ENCODE measurements around the gene PIP5KL1.
"Not testable (repeated sequence)": the region's sequence is repeated elsewhere in the genome, so short reads cannot be mapped to it uniquely, and the experiment has no call there.

Gene PIP5KL1

GRCh38 chr9:127884976-127885490, 45.5 kb downstream of the PIP5KL1 start:
- Histone ChIP-seq H3K4me2 (ENCODE audit: low read depth, low read length) (no peak overlapping the region), H3K9me3 (replicated peaks; ENCODE audit: insufficient read depth, low read length) (no peaks in the 10 kb centered on the region), H3K27ac (ENCODE audit: low read length) (no peak overlapping the region)

GRCh38 chr9:127884427-127884911, 46.1 kb downstream of the PIP5KL1 start:
- Histone ChIP-seq H3K4me3 (ENCODE audit: low read length) (no peak overlapping the region), H3K27ac (ENCODE audit: low read length) (no peak overlapping the region)

More at GRCh38 chr9:127884976-127885490, 45.5 kb downstream of the PIP5KL1 start:
- Histone ChIP-seq H3K4me1 (ENCODE audit: low read length) (no peaks in the 10 kb centered on the region), H3K9ac (ENCODE audit: low read length) (no peak overlapping the region), H3K36me3 (replicated peaks; ENCODE audit: insufficient read depth, low read length) (no peaks in the 10 kb centered on the region), H2AFZ (ENCODE audit: low read length) (no peak overlapping the region), H3F3A (ENCODE audit: insufficient read depth, low read length) (no peaks in the 10 kb centered on the region), H3K9me2 (replicated peaks; ENCODE audit: insufficient read depth, low read length) (no peaks in the 10 kb centered on the region), H3K27me3 (replicated peaks; ENCODE audit: insufficient read depth, low read length) (no peaks in the 10 kb centered on the region), H4K20me1 (ENCODE audit: insufficient read depth, low read length) (no peaks in the 10 kb centered on the region), H3K79me2 (ENCODE audit: low read length) (no peaks in the 10 kb centered on the region), H3K4me3 (ENCODE audit: low read length) (no peak overlapping the region)
- no peak for DNase-seq
- no peak for TF ChIP-seq EZH2 (optimal IDR thresholded peaks at IDR 0.05; ENCODE audit: low read depth, low read length)
- TF ChIP-seq CTCF (IDR thresholded peaks at IDR 0.05; ENCODE audit: low read length), result no peak
- no peak for TF ChIP-seq EZH2phosphoT487 (IDR thresholded peaks at IDR 0.05; ENCODE audit: low read length)

GRCh38 chr9:127883959-127884358, 46.6 kb downstream of the PIP5KL1 start:
- no peak overlapping the region for H3K9ac ChIP-seq (ENCODE audit: low read length)
- no peak overlapping the region for H3K4me3 ChIP-seq (ENCODE audit: low read length)
- H3K9me2 ChIP-seq (replicated peaks; ENCODE audit: insufficient read depth, low read length), result no peaks in the 10 kb centered on the region
- no peak for DNase-seq
- H2AFZ ChIP-seq (ENCODE audit: low read length), result no peak overlapping the region
- H3F3A ChIP-seq (ENCODE audit: insufficient read depth, low read length), result no peaks in the 10 kb centered on the region
- H3K9me3 ChIP-seq (replicated peaks; ENCODE audit: insufficient read depth, low read length), result no peaks in the 10 kb centered on the region
- H3K4me2 ChIP-seq (ENCODE audit: low read depth, low read length), result no peak overlapping the region
- TF ChIP-seq CTCF (IDR thresholded peaks at IDR 0.05; ENCODE audit: low read length) (no peak), EZH2phosphoT487 (IDR thresholded peaks at IDR 0.05; ENCODE audit: low read length) (no peak), EZH2 (optimal IDR thresholded peaks at IDR 0.05; ENCODE audit: low read depth, low read length) (no peak)
- no peak overlapping the region for H3K27ac ChIP-seq (ENCODE audit: low read length)
- H3K27me3 ChIP-seq (replicated peaks; ENCODE audit: insufficient read depth, low read length), result no peaks in the 10 kb centered on the region
- no peaks in the 10 kb centered on the region for H3K4me1 ChIP-seq (ENCODE audit: low read length)
- H4K20me1 ChIP-seq (ENCODE audit: insufficient read depth, low read length), result no peaks in the 10 kb centered on the region
- H3K79me2 ChIP-seq (ENCODE audit: low read length), result no peaks in the 10 kb centered on the region
- H3K36me3 ChIP-seq (replicated peaks; ENCODE audit: insufficient read depth, low read length), result no peaks in the 10 kb centered on the region

More at GRCh38 chr9:127884427-127884911, 46.1 kb downstream of the PIP5KL1 start:
- Histone ChIP-seq H3K9ac (ENCODE audit: low read length) (no peak overlapping the region), H3K9me2 (replicated peaks; ENCODE audit: insufficient read depth, low read length) (no peaks in the 10 kb centered on the region), H2AFZ (ENCODE audit: low read length) (no peak overlapping the region), H3K27me3 (replicated peaks; ENCODE audit: insufficient read depth, low read length) (no peaks in the 10 kb centered on the region), H3K4me2 (ENCODE audit: low read depth, low read length) (no peak overlapping the region), H3K4me1 (ENCODE audit: low read length) (no peaks in the 10 kb centered on the region), H3F3A (ENCODE audit: insufficient read depth, low read length) (no peaks in the 10 kb centered on the region), H3K9me3 (replicated peaks; ENCODE audit: insufficient read depth, low read length) (no peaks in the 10 kb centered on the region), H4K20me1 (ENCODE audit: insufficient read depth, low read length) (no peaks in the 10 kb centered on the region), H3K79me2 (ENCODE audit: low read length) (no peaks in the 10 kb centered on the region), H3K36me3 (replicated peaks; ENCODE audit: insufficient read depth, low read length) (no peaks in the 10 kb centered on the region)
- DNase-seq, result no peak
- no peak for TF ChIP-seq EZH2phosphoT487 (IDR thresholded peaks at IDR 0.05; ENCODE audit: low read length)
- no peak for TF ChIP-seq CTCF (IDR thresholded peaks at IDR 0.05; ENCODE audit: low read length)

- not testable (repeated sequence) for H2AFZ ChIP-seq (ENCODE audit: low read length); H3K9ac ChIP-seq (ENCODE audit: low read length); H3K4me1 ChIP-seq (ENCODE audit: low read length); H3K36me3 ChIP-seq (replicated peaks; ENCODE audit: insufficient read depth, low read length); H3K9me2 ChIP-seq (replicated peaks; ENCODE audit: insufficient read depth, low read length); H3K79me2 ChIP-seq (ENCODE audit: low read length); DNase-seq; H3K4me2 ChIP-seq (ENCODE audit: low read depth, low read length); H3K4me3 ChIP-seq (ENCODE audit: low read length); H3F3A ChIP-seq (ENCODE audit: insufficient read depth, low read length); H3K27ac ChIP-seq (ENCODE audit: low read length); H4K20me1 ChIP-seq (ENCODE audit: insufficient read depth, low read length); H3K9me3 ChIP-seq (replicated peaks; ENCODE audit: insufficient read depth, low read length); H3K27me3 ChIP-seq (replicated peaks; ENCODE audit: insufficient read depth, low read length)
Measured at GRCh38 chr9:127881715-127882114, 48.9 kb downstream of the PIP5KL1 start.

Data from MM.1S (cell line).